ENCODE data around the gene CLEC2L. TPM values are rescaled to one million over a fixed set of nuclear protein-coding genes. Genes with fewer than 3 reads are reported as not detected.

Gene CLEC2L
- total RNA-seq, 1 experiment from 2014 or later: not detected

- no peak overlapping the region for H3K27ac ChIP-seq (ENCODE audit: low read depth, low read length, poor library complexity, severe bottlenecking)
- DNase-seq (ENCODE audit: low spot score): no peak
- no peaks in the 10 kb centered on the region for H3K36me3 ChIP-seq (ENCODE audit: insufficient read depth, low read length, poor library complexity, severe bottlenecking)
- no peak overlapping the region for H3K4me3 ChIP-seq (ENCODE audit: low read depth, low read length, poor library complexity, severe bottlenecking)
- POLR2A ChIA-PET (ENCODE audit: low non-redundant PET): no interaction called here
- intact Hi-C loops (cut with micrococcal nuclease; ENCODE audit: unreplicated experiment): no loop called here
- TF ChIP-seq EZH2 (IDR thresholded peaks at IDR 0.05; ENCODE audit: borderline replicate concordance, low read depth, low read length, poor library complexity, severe bottlenecking) (no peak), CTCF (conservative IDR thresholded peaks at IDR 0.05; ENCODE audit: low read depth, low read length) (no peak)
- no peaks in the 10 kb centered on the region for H3K9me3 ChIP-seq (ENCODE audit: low read depth, low read length, poor library complexity, severe bottlenecking)
- H3K4me1 ChIP-seq (ENCODE audit: insufficient read depth, low read length, poor library complexity, severe bottlenecking): peaks cover 3% of the 10 kb centered on the region
- H3K27me3 ChIP-seq (replicated peaks; ENCODE audit: insufficient read depth, low read depth, low read length, poor library complexity): peaks cover 23% of the 10 kb centered on the region
- no TSS peak for BruUV-seq (replicated peaks)
- CTCF ChIA-PET: no interaction called here
Measured at GRCh38 chr7:139490130-139490529, 33.4 kb upstream of the CLEC2L start.

- ChIA-PET CTCF (no interaction called here), POLR2A (ENCODE audit: low non-redundant PET) (no interaction called here)
- intact Hi-C loops (cut with micrococcal nuclease; ENCODE audit: unreplicated experiment): no loop called here
- H3K27me3 ChIP-seq (replicated peaks; ENCODE audit: insufficient read depth, low read depth, low read length, poor library complexity): peaks cover 8% of the 10 kb centered on the region
- H3K4me3 ChIP-seq (ENCODE audit: low read depth, low read length, poor library complexity, severe bottlenecking): no peak overlapping the region
- no peak for DNase-seq (ENCODE audit: low spot score)
- no peaks in the 10 kb centered on the region for H3K36me3 ChIP-seq (ENCODE audit: insufficient read depth, low read length, poor library complexity, severe bottlenecking)
- H3K27ac ChIP-seq (ENCODE audit: low read depth, low read length, poor library complexity, severe bottlenecking): no peak overlapping the region
- H3K9me3 ChIP-seq (ENCODE audit: low read depth, low read length, poor library complexity, severe bottlenecking): no peaks in the 10 kb centered on the region
- TF ChIP-seq CTCF (conservative IDR thresholded peaks at IDR 0.05; ENCODE audit: low read depth, low read length): no peak
- TF ChIP-seq EZH2 (IDR thresholded peaks at IDR 0.05; ENCODE audit: borderline replicate concordance, low read depth, low read length, poor library complexity, severe bottlenecking): no peak
- no TSS peak for BruUV-seq (replicated peaks)
- peaks cover 9% of the 10 kb centered on the region for H3K4me1 ChIP-seq (ENCODE audit: insufficient read depth, low read length, poor library complexity, severe bottlenecking)
Measured at GRCh38 chr7:139492293-139492692, 31.2 kb upstream of the CLEC2L start.

GRCh38 chr7:139494835-139495579, 28.5 kb upstream of the CLEC2L start:
- no peaks in the 10 kb centered on the region for H3K9me3 ChIP-seq (ENCODE audit: low read depth, low read length, poor library complexity, severe bottlenecking)
- intact Hi-C loops (cut with micrococcal nuclease; ENCODE audit: unreplicated experiment): no loop called here
- TF ChIP-seq CTCF (conservative IDR thresholded peaks at IDR 0.05; ENCODE audit: low read depth, low read length): no peak
- H3K27me3 ChIP-seq (replicated peaks; ENCODE audit: insufficient read depth, low read depth, low read length, poor library complexity): no peaks in the 10 kb centered on the region
- peaks cover 9% of the 10 kb centered on the region for H3K4me1 ChIP-seq (ENCODE audit: insufficient read depth, low read length, poor library complexity, severe bottlenecking)
- POLR2A ChIA-PET (ENCODE audit: low non-redundant PET): no interaction called here
- BruUV-seq (replicated peaks): no TSS peak
- no peak overlapping the region for H3K27ac ChIP-seq (ENCODE audit: low read depth, low read length, poor library complexity, severe bottlenecking)
- DNase-seq (ENCODE audit: low spot score): peak; percentile 75
- CTCF ChIA-PET: no interaction called here
- no peak overlapping the region for H3K4me3 ChIP-seq (ENCODE audit: low read depth, low read length, poor library complexity, severe bottlenecking)
- H3K36me3 ChIP-seq (ENCODE audit: insufficient read depth, low read length, poor library complexity, severe bottlenecking): no peaks in the 10 kb centered on the region

Data from A673 (cell line).